ENCODE measurements around the gene PLIN4. TPM values are rescaled to one million over a fixed set of nuclear protein-coding genes. Genes with fewer than 3 reads are reported as not detected.

The PLIN4 gene
- polyA plus RNA-seq, 1 donor (not counting 4 experiments of a cell fraction or from before 2014, with no cell fraction given) = not detected

DNA sequence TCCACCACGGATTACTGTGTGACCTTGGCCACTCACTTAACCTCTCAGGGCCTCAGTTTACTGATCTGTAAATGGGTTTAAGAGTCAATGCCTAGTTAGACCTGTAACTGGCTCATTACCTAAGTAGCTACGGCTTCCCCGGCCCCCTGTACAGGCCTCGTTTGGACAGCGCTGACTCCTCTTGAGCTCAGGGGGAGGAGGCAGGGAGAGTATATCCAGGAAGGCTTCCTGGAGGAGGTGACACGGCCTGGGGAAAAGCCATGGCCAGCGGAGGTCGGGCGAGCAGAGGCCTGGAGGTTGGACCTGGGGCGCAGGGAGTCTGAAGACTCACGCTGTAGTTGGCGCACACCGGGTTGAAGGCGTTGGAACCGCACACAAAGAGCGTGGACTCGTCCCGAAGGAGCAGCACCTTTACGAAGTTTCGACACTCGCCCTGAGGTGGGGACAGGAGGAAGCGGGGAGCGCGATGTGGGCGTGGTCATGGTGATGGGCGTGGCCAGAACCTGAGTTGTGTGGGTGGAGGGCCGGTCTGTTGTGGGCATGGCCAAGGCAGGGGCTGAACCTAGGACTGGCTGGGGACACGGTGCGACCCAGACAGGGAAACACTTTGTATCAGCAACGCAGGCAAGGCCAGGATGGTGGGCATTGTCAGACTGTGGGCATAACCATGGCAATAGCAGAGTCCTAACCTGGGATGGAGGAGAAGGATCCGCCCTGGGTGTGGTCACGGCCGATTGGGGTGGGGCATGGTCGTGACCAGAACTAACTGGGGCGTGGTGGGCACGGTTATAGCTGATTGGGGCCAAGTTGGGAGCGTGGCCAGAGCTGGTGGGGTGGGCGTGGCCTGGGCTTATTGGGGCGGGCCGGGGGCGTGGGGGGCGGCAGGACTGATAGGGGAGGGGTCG is 37.6 kb upstream of the PLIN4 start:
- FAIRE-seq = no peak
- no peak overlapping the region for H3K4me2 ChIP-seq (ENCODE audit: control insufficient read depth, extremely low read depth, insufficient read depth, low read depth, low read length)

DNA sequence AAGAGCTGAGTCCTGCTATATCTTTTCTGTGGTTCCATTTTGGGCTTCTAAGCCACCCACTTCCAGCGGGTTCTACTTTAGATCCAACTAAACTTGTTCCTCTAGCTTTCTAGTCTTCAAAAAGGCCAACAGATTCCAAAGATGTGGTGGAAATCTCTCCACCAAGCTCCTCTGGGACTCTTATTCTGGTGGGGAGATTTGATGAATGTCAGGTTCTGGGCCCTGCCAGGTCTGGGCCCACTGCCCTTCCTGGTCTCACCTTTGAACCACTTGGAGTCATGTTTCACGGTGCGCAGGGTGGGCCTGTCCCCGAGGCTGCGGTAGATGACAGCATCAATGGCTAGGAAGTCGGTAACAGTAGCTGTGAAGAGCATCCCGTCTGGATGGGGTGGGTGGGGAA is 36.4 kb upstream of the PLIN4 start:
- Histone ChIP-seq H2AFZ (ENCODE audit: control insufficient read depth, low read length) (no peak overlapping the region), H3K36me3 (ENCODE audit: control insufficient read depth in 2 of 2, extremely low read depth in 1 of 2, insufficient read depth in 2 of 2, low read length in 2 of 2) (no peaks in the 10 kb centered on the region), H4K20me1 (ENCODE audit: control insufficient read depth, extremely low read depth, insufficient read depth, low read length) (no peaks in the 10 kb centered on the region), H3K9me1 (ENCODE audit: control insufficient read depth, extremely low read depth, insufficient read depth, low read length) (no peaks in the 10 kb centered on the region), H3K4me1 (ENCODE audit: control insufficient read depth, extremely low read depth, insufficient read depth, low read length) (no peaks in the 10 kb centered on the region), H3K9ac (ENCODE audit: control insufficient read depth, extremely low read depth, insufficient read depth, low read length) (no peak overlapping the region), H3K4me2 (ENCODE audit: control insufficient read depth, extremely low read depth, insufficient read depth, low read depth, low read length) (no peak overlapping the region), H3K4me3 (ENCODE audit: control insufficient read depth in 2 of 3, extremely low read depth in 1 of 3, insufficient read depth in 2 of 3, low read depth in 1 of 3, low read length in 3 of 3) (no peak overlapping the region), H3K27ac (ENCODE audit: control insufficient read depth, insufficient read depth, low read length) (no peak overlapping the region), H3K9me3 (ENCODE audit: control insufficient read depth, low read depth, low read length) (no peaks in the 10 kb centered on the region), H3K79me2 (ENCODE audit: control insufficient read depth, insufficient read depth, low read length) (no peaks in the 10 kb centered on the region), H3K27me3 (ENCODE audit: control insufficient read depth, extremely low read depth, insufficient read depth, low read length) (no peaks in the 10 kb centered on the region)
- dilution Hi-C loops (cut with MboI; ENCODE audit: extremely low pct_ligation_motif_present, low sequenced_read_pairs) = no loop called here
- FAIRE-seq (no peak), DNase-seq (ENCODE audit: low read depth, low spot score) (no peak)
- TF ChIP-seq EZH2 (IDR thresholded peaks at IDR 0.05; ENCODE audit: low read length) = no peak
- TF ChIP-seq, protein P1, sequence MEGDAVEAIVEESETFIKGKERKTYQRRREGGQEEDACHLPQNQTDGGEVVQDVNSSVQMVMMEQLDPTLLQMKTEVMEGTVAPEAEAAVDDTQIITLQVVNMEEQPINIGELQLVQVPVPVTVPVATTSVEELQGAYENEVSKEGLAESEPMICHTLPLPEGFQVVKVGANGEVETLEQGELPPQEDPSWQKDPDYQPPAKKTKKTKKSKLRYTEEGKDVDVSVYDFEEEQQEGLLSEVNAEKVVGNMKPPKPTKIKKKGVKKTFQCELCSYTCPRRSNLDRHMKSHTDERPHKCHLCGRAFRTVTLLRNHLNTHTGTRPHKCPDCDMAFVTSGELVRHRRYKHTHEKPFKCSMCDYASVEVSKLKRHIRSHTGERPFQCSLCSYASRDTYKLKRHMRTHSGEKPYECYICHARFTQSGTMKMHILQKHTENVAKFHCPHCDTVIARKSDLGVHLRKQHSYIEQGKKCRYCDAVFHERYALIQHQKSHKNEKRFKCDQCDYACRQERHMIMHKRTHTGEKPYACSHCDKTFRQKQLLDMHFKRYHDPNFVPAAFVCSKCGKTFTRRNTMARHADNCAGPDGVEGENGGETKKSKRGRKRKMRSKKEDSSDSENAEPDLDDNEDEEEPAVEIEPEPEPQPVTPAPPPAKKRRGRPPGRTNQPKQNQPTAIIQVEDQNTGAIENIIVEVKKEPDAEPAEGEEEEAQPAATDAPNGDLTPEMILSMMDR (optimal IDR thresholded peaks at IDR 0.05 in 1 of 3, IDR thresholded peaks at IDR 0.05 in 1 of 3, conservative IDR thresholded peaks at IDR 0.05 in 1 of 3; ENCODE audit: extremely low read depth in 1 of 3, insufficient read depth in 2 of 3, low read length in 3 of 3) = no peak

More for the DNA sequence above, 37.6 kb upstream of the PLIN4 start:
- dilution Hi-C loops (cut with MboI; ENCODE audit: extremely low pct_ligation_motif_present, low sequenced_read_pairs) = no loop called here
- Histone ChIP-seq H3K9ac (ENCODE audit: control insufficient read depth, extremely low read depth, insufficient read depth, low read length) (no peak overlapping the region), H3K79me2 (ENCODE audit: control insufficient read depth, insufficient read depth, low read length) (no peaks in the 10 kb centered on the region), H3K27me3 (ENCODE audit: control insufficient read depth, extremely low read depth, insufficient read depth, low read length) (no peaks in the 10 kb centered on the region), H3K4me3 (ENCODE audit: control insufficient read depth in 2 of 3, extremely low read depth in 1 of 3, insufficient read depth in 2 of 3, low read depth in 1 of 3, low read length in 3 of 3) (no peak overlapping the region), H2AFZ (ENCODE audit: control insufficient read depth, low read length) (no peak overlapping the region), H3K36me3 (ENCODE audit: control insufficient read depth in 2 of 2, extremely low read depth in 1 of 2, insufficient read depth in 2 of 2, low read length in 2 of 2) (no peaks in the 10 kb centered on the region), H3K4me1 (ENCODE audit: control insufficient read depth, extremely low read depth, insufficient read depth, low read length) (no peaks in the 10 kb centered on the region), H3K27ac (ENCODE audit: control insufficient read depth, insufficient read depth, low read length) (no peak overlapping the region), H3K9me1 (ENCODE audit: control insufficient read depth, extremely low read depth, insufficient read depth, low read length) (no peaks in the 10 kb centered on the region), H4K20me1 (ENCODE audit: control insufficient read depth, extremely low read depth, insufficient read depth, low read length) (no peaks in the 10 kb centered on the region), H3K9me3 (ENCODE audit: control insufficient read depth, low read depth, low read length) (no peaks in the 10 kb centered on the region)
- TF ChIP-seq, protein P1 (optimal IDR thresholded peaks at IDR 0.05 in 1 of 3, IDR thresholded peaks at IDR 0.05 in 1 of 3, conservative IDR thresholded peaks at IDR 0.05 in 1 of 3; ENCODE audit: extremely low read depth in 1 of 3, insufficient read depth in 2 of 3, low read length in 3 of 3) = no peak
- no peak for TF ChIP-seq EZH2 (IDR thresholded peaks at IDR 0.05; ENCODE audit: low read length)
- DNase-seq (ENCODE audit: low read depth, low spot score) = no peak

Measured in keratinocyte (primary cell).